Fibroblast of skin of back (primary cell): Measurements from ENCODE around the gene CETP.
"Not testable (repeated sequence)": the region's sequence is repeated elsewhere in the genome, so short reads cannot be mapped to it uniquely, and the experiment has no call there.

Experiments used
- DNase-seq: peaks from one replicate; pipeline ENCODE4 v3.0.0-alpha.2; 2013

The CETP gene

GRCh38 chr16:56960681-56961281 lies 969 bp upstream of the CETP start:
- no peak for DNase-seq

GRCh38 chr16:56961386-56961785 lies 364 bp upstream of the CETP start:
- DNase-seq = no peak

GRCh38 chr16:56964243-56965148 lies 2.7 kb downstream of the CETP start:
- DNase-seq = peak; percentile 63

- no peak for DNase-seq
Observed at GRCh38 chr16:56965149-56966092, 3.7 kb downstream of the CETP start.

GRCh38 chr16:56966093-56966475 lies 4.3 kb downstream of the CETP start:
- no peak for DNase-seq

- DNase-seq = peak; percentile 31
Observed at GRCh38 chr16:56967733-56968132, 6.0 kb downstream of the CETP start.

- no peak for DNase-seq
Observed at GRCh38 chr16:56969769-56970168, 8.0 kb downstream of the CETP start.

GRCh38 chr16:56970934-56971767 lies 9.4 kb downstream of the CETP start:
- DNase-seq = no peak

- DNase-seq = no peak
Observed at GRCh38 chr16:56971768-56972043, 10.0 kb downstream of the CETP start.

GRCh38 chr16:56972403-56973293 lies 10.9 kb downstream of the CETP start:
- DNase-seq = no peak

- DNase-seq = no peak
Observed at GRCh38 chr16:56973294-56973689, 11.5 kb downstream of the CETP start.

GRCh38 chr16:56973899-56974298 lies 12.1 kb downstream of the CETP start:
- DNase-seq = not testable (repeated sequence)

- DNase-seq = no peak
Observed at GRCh38 chr16:56974549-56975300, 13.0 kb downstream of the CETP start.

GRCh38 chr16:56975714-56976113 lies 14.0 kb downstream of the CETP start:
- no peak for DNase-seq

GRCh38 chr16:56977216-56977615 lies 15.5 kb downstream of the CETP start:
- no peak for DNase-seq

GRCh38 chr16:56977823-56978430 lies 16.2 kb downstream of the CETP start:
- no peak for DNase-seq

GRCh38 chr16:56980201-56980535 lies 18.4 kb downstream of the CETP start:
- no peak for DNase-seq

- no peak for DNase-seq
Observed at GRCh38 chr16:56980792-56981724, 19.3 kb downstream of the CETP start.

GRCh38 chr16:56981729-56982271 lies 20.1 kb downstream of the CETP start:
- no peak for DNase-seq
